GM18951 (cell line): ENCODE measurements around the gene ZNF485.

Source experiments
- POLR2A ChIP-seq: IDR thresholded peaks from 4 replicates; pipeline ENCODE4 v1.6.1; 2011; ENCODE audit warnings: mild to moderate bottlenecking; ENCODE audit not compliant: insufficient read length, insufficient read depth; ENCODE audit errors: extremely low read depth
- in situ Hi-C: fragments of 300-500 bp; cut with MboI; formaldehyde crosslinking; loops from one replicate; pipeline ENCODE4 v1.12.0; 2022; ENCODE audit warnings: low sequenced_read_pairs, mixed read lengths, inconsistent platforms; ENCODE audit not compliant: unreplicated experiment

The ZNF485 gene

DNA sequence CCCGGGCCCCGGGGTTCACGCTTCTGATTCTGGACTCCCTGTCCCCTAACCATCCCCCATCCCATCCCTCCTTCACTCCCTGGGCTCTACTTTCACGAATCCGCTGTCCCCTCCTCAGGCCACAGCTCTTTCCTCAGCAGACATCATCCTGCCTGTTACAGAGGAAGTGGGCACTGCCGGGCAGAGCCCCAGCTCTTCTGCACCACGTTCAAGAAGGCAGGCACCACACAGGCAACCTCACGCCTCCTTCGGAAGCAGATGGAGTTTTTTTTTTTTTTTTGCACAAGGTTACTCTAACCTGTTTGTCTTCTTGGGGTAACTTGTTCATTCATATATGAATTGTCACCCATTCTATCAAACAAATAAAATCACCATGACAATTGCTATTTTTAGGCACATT is 60.3 kb downstream of the ZNF485 start:
- no peak for TF ChIP-seq POLR2A
- in situ Hi-C loops: loop anchor here (25.0 kb wide), 2 partner anchors 696 to 1196 kb away; no protein-coding TSS in a partner anchor

DNA sequence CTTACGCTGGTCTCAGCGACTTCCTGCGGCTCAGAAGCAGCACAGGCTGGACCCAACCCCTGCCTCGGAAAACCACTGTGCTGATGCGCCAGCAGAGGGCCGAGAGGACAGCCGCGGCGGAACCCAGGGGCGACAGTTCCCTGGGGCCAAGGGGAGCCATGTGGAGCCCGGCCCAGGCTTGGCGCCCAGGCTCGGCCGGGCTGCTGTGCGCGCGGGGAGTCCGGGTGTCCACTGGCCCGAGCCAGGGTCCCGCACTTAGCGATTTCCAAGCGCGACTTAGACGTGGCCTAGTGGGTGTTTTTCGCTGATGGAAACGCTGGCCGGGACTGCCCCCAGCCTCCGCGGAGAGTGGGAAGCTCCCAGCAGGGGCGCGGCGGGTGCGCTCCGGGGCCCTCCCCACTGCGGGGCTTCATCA is 61.1 kb downstream of the ZNF485 start:
- TF ChIP-seq POLR2A: no peak
- in situ Hi-C loops: loop anchor here (25.0 kb wide), 2 partner anchors 695 to 1195 kb away; no protein-coding TSS in a partner anchor
